GDM1 (cell line): ENCODE measurements around the gene ARHGAP12.

ENCODE experiments used
- DNase-seq: peaks from one replicate; lab custom pipeline; 2025; lab: John Stamatoyannopoulos, UW

The ARHGAP12 gene

GRCh38 chr10:31878486-31878885, 50.1 kb downstream of the ARHGAP12 start:
- no peak for DNase-seq

GRCh38 chr10:31876652-31877352, 51.8 kb downstream of the ARHGAP12 start:
- no peak for DNase-seq

GRCh38 chr10:31875608-31876007, 53.0 kb downstream of the ARHGAP12 start:
- no peak for DNase-seq

GRCh38 chr10:31873724-31874123, 54.9 kb downstream of the ARHGAP12 start:
- no peak for DNase-seq

GRCh38 chr10:31871266-31872065, 57.2 kb downstream of the ARHGAP12 start:
- no peak for DNase-seq

GRCh38 chr10:31867646-31868045, 61.0 kb downstream of the ARHGAP12 start:
- no peak for DNase-seq

GRCh38 chr10:31866118-31866670, 62.4 kb downstream of the ARHGAP12 start:
- DNase-seq, result no peak

GRCh38 chr10:31864834-31865518, 63.7 kb downstream of the ARHGAP12 start:
- DNase-seq, result no peak

GRCh38 chr10:31855033-31855432, 73.6 kb downstream of the ARHGAP12 start:
- DNase-seq, result no peak

GRCh38 chr10:31853629-31854028, 75.0 kb downstream of the ARHGAP12 start:
- DNase-seq, result no peak

- no peak for DNase-seq
Measured at GRCh38 chr10:31851216-31851615, 77.4 kb downstream of the ARHGAP12 start.

GRCh38 chr10:31847515-31847914, 81.1 kb downstream of the ARHGAP12 start:
- no peak for DNase-seq

- no peak for DNase-seq
Measured at GRCh38 chr10:31838709-31839108, 89.9 kb downstream of the ARHGAP12 start.

- no peak for DNase-seq
Measured at GRCh38 chr10:31838065-31838464, 90.6 kb downstream of the ARHGAP12 start.

- peak; percentile 20 for DNase-seq
Measured at GRCh38 chr10:31836569-31837406, 91.8 kb downstream of the ARHGAP12 start.

GRCh38 chr10:31833753-31834152, 94.9 kb downstream of the ARHGAP12 start:
- no peak for DNase-seq

GRCh38 chr10:31832261-31832660, 96.4 kb downstream of the ARHGAP12 start:
- DNase-seq, result no peak

GRCh38 chr10:31830887-31831286, 97.7 kb downstream of the ARHGAP12 start:
- no peak for DNase-seq

GRCh38 chr10:31829776-31830175, 98.9 kb downstream of the ARHGAP12 start:
- DNase-seq, result no peak

GRCh38 chr10:31823358-31823757, 105.3 kb downstream of the ARHGAP12 start:
- DNase-seq, result no peak

GRCh38 chr10:31822616-31823318, 105.9 kb downstream of the ARHGAP12 start:
- DNase-seq, result no peak
